Measurements from ENCODE around the gene PVALB. TPM values are rescaled to one million over a fixed set of nuclear protein-coding genes. Genes with fewer than 3 reads are reported as not detected.
A peak's percentile ranks its signal among the peaks of the same experiment; 100 is the strongest.

The PVALB gene, protein sequence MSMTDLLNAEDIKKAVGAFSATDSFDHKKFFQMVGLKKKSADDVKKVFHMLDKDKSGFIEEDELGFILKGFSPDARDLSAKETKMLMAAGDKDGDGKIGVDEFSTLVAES
- 1 to 10 TPM in 1 of 8 experiments, under 1 TPM in 3, not detected in 4; 0.76 to 1.7 (median 0.87) TPM for total RNA-seq

DNA sequence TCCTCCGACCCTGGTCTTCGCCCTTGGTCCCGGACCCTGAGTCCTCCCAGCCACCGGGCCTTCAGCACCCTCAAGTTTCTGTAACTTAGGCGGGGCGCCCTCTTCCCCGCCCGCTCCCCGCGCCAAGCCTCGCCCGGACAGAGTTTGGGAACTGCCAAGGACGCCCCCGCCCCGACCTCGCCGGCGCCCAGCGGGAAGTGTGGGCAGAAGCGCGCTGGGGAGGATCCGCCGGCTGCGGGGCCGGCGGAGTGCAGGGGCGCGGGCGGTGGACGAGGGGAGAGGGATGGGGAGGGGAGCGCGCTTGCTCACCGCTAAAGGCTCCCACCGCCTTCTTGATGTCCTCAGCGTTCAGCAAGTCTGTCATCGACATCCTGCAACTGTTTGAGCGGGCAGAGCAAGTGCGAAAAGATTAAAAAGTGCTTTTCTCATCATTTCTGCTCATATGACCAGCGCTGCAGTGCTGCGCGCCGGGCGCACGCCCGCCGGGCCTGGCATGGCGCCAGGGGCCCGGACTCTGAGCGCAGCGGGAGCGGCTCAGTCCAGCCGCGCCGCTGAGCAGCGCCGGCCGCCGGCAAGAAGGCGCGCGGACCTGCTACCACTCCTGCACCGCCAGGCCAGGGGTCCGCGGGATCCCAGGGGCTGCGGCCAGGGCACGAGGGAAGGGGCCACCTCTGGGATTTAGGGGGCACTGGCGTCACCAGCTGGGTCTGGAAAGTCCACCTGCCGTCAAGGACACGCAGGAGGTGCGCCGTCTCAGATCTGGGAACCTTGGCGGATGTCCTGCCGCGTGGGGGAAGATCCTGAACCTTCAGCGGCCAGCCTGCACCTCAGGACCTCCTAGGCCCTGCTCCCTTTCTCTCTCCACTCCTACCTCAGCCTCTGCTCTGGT is at the start of gene PVALB:
TSS of gene PVALB (minus strand) at position 400 of the 889 bp plus-strand sequence. CDS start at position 370, 30 bp downstream.
- 0% methylated on average over 2 to 21 of the region's 75 CpGs; no CpG with 5 or more reads in 7 of the 10 experiments for WGBS, 10 experiments
- Histone ChIP-seq H3K4me1 (replicated peaks in 1 of 2) (peaks cover 6 to 7% of the 10 kb centered on the region in 2 donors), H3K4me3 (peak within 1 kb of the TSS; percentile 13 to 31 (median 26)), H3K27ac (no peak within 1 kb of the TSS)
- ATAC-seq (replicated peaks in 6 of 8), result peak; percentile 86 to 95 (median 92)
- in situ Hi-C loops (cut with MboI; ENCODE audit: low pct_unique_long_range_greater_than_20kb in 2 of 9, low sequenced_read_pairs in 9 of 9, unreplicated experiment in 9 of 9), result no loop called here

DNA sequence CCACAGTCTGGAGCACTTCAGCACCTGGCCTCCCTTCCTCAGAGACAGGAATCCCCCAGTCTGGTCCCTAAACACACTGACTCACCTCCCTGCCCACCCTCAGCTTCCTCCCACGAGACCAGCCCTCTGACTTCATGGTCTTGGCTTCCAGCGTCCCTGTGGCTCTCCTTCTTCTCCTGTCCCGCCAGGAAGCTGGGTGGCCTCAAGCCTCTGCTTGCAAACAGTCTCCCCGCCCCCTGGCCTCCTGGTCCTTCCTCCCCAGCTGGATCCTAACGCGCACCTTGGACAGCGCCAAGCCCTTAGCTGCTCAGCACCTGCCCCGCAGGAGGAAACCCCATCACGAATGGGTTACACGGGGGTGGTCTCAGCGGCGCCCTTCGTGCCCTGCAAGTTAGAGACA is 48.5 kb upstream of the PVALB start:
- Histone ChIP-seq H3K27ac (no peak overlapping the region), H3K4me1 (replicated peaks in 1 of 2) (no peaks in the 10 kb centered on the region), H3K4me3 (no peak overlapping the region)
- 0 to 80% (median 41%) methylated on average over 1 to 2 of the region's 13 CpGs; no CpG with 5 or more reads in 6 of the 10 experiments for WGBS, 10 experiments
- in situ Hi-C loops (cut with MboI; ENCODE audit: low pct_unique_long_range_greater_than_20kb in 2 of 9, low sequenced_read_pairs in 9 of 9, unreplicated experiment in 9 of 9), result loop anchor here in 2 of 9 experiments (25.0 kb wide), 2 partner anchors 303 to 328 kb away; partner anchors contain the start of gene EIF3D (in 1 of the 2)
- no peak for ATAC-seq (replicated peaks in 6 of 8)

DNA sequence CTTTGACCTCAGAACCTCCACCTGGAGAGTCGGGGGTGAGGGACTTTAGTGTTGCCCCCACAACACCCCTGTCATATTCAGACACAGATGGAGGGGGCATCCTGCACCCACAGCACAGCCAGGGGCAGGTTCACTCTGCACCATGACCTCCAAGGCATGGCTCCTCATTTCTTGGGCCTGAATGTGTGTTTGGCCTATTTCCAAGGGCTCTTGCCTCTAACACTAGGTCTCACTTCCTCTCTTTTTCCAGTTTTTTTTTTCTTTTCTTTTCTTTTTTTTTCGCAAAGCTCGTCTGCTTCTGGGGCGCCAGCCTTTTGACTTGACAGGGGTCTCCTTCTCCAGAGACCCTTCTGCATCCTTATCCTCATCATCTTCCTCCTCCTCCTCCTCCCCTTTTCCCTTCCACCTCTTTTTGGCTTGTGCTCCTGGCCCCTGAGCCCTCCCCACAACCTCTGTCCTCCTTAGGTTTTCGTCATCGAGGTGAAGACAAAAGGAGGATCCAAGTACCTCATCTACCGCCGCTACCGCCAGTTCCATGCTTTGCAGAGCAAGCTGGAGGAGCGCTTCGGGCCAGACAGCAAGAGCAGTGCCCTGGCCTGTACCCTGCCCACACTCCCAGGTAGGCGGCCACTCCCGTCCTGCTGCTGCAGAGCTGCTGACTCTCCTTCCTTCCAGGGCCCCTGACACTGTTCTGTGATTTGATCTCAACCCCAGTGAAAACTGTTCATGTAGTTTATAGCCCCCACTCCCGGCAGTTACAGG is 47.8 kb upstream of the PVALB start:
- in situ Hi-C loops (cut with MboI; ENCODE audit: low pct_unique_long_range_greater_than_20kb in 2 of 9, low sequenced_read_pairs in 9 of 9, unreplicated experiment in 9 of 9), result loop anchor here in 2 of 9 experiments (25.0 kb wide), 2 partner anchors 302 to 327 kb away; partner anchors contain the start of gene EIF3D (in 1 of the 2)

DNA sequence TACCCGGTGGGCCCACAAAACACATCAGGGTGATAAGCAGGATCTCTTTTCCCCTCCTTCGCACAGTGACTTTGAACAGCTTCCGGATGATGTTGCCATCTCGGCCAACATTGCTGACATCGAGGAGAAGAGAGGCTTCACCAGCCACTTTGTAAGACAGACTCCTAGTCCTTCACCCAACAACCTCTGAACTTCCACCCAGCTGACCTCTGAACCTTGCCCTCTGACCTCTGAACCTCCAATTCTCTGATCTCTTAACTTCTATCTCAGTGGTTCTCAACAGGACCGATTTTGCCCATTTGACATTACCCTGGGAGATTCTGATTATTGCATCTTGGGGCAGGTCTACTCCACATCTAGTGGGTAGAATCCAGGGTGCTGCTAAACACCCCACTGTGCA is 47.1 kb upstream of the PVALB start:
- no peak overlapping the region for H3K27ac ChIP-seq
- no peaks in the 10 kb centered on the region for H3K4me1 ChIP-seq (replicated peaks in 1 of 2)
- H3K4me3 ChIP-seq, result no peak overlapping the region
- in situ Hi-C loops (cut with MboI; ENCODE audit: low pct_unique_long_range_greater_than_20kb in 2 of 9, low sequenced_read_pairs in 9 of 9, unreplicated experiment in 9 of 9), result loop anchor here in 2 of 9 experiments (25.0 kb wide), 2 partner anchors 302 to 327 kb away; partner anchors contain the start of gene EIF3D (in 1 of the 2)
- WGBS, 10 experiments, result 39 to 93% (median 72%) methylated on average over 1 to 6 of the region's 6 CpGs; no CpG with 5 or more reads in 1 of the 10 experiments
- ATAC-seq (replicated peaks in 6 of 8), result no peak

More for the DNA sequence above, 47.8 kb upstream of the PVALB start:
- Histone ChIP-seq H3K4me1 (replicated peaks in 1 of 2) (no peaks in the 10 kb centered on the region), H3K27ac (no peak overlapping the region), H3K4me3 (no peak overlapping the region)
- 44 to 84% (median 67%) methylated on average over 1 to 11 of the region's 14 CpGs for WGBS, 10 experiments
- ATAC-seq (replicated peaks in 6 of 8), result no peak

DNA sequence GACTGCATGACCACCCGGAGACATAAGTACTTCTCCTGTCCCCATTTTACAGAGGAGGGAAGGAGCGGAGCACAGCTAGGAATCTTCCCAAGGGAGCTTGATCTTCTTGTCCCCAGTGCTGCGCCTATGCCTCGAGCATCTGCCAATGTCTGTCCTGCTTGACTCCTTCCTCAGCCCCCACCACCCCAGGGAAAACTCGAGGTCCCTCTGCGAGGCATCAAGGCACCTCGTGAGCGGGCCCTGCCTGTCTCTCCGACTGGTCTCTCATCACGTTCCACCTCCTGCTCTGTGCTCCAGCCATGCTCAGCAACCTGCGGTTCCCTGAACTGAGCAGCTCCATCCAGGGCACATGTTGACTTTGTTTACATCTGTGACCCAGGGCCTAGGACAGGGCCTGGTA is 46.4 kb upstream of the PVALB start:
- Histone ChIP-seq H3K4me1 (replicated peaks in 1 of 2) (no peaks in the 10 kb centered on the region), H3K27ac (no peak overlapping the region), H3K4me3 (no peak overlapping the region)
- in situ Hi-C loops (cut with MboI; ENCODE audit: low pct_unique_long_range_greater_than_20kb in 2 of 9, low sequenced_read_pairs in 9 of 9, unreplicated experiment in 9 of 9), result loop anchor here in 2 of 9 experiments (25.0 kb wide), 2 partner anchors 301 to 326 kb away; partner anchors contain the start of gene EIF3D (in 1 of the 2)
- ATAC-seq (replicated peaks in 6 of 8), result no peak
- WGBS, 10 experiments, result 53 to 100% (median 81%) methylated on average over 1 to 4 of the region's 11 CpGs; no CpG with 5 or more reads in 6 of the 10 experiments

DNA sequence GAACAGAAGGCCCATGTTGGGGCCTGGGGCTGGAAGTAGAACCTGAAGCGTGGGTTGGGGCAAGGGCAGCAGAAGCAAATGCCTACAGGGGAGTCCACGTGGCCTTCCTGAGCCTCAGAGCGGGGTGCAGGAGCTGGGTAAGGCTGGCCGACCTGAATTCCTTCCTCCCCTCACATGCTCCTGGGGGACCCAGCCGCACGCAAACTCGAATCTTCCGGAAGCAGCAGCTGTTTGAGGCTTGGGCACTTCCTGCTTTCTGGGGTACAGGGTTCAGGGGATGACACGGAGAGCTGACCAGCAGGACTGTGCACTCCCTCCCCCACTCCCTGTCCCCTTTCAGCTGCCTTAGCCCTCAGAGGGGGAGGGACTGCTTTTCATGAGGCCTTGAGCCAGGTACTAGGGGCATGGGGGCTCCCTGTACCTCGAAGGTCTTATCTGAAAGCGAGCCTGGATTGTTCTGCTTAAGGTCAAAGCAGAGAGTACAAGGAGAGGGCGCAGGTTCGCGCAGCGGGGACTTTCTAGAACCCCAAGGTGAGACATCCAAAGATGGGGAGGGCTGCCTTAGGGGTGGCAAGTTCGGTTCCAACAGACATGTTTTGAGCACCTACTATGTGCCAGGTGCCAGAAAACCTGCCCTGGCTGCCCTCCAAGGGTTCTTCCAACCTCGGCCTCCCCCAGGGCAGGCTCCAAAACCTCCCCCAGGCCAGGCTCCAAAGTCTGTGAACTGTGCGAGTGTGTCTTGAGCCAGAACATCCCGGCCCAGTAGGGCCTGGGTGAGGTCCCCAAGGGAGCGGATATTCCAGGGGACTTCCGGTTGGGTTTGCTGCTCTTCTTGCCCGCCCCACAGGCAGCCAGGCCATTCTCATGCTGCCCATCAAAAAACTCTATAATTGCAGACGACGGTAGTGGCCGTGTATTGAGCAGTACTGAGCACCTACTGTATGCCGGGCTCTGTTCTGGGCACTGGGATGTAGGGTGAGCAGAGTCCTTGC is 45.7 kb upstream of the PVALB start:
- 26 to 91% (median 78%) methylated on average over 1 to 9 of the region's 26 CpGs; no CpG with 5 or more reads in 3 of the 10 experiments for WGBS, 10 experiments
- in situ Hi-C loops (cut with MboI; ENCODE audit: low pct_unique_long_range_greater_than_20kb in 2 of 9, low sequenced_read_pairs in 9 of 9, unreplicated experiment in 9 of 9), result loop anchor here in 2 of 9 experiments (25.0 kb wide), 2 partner anchors 300 to 325 kb away; partner anchors contain the start of gene EIF3D (in 1 of the 2)
- Histone ChIP-seq H3K27ac (no peak overlapping the region), H3K4me3 (no peak overlapping the region), H3K4me1 (replicated peaks in 1 of 2) (no peaks in the 10 kb centered on the region)
- ATAC-seq (replicated peaks in 6 of 8), result no peak

DNA sequence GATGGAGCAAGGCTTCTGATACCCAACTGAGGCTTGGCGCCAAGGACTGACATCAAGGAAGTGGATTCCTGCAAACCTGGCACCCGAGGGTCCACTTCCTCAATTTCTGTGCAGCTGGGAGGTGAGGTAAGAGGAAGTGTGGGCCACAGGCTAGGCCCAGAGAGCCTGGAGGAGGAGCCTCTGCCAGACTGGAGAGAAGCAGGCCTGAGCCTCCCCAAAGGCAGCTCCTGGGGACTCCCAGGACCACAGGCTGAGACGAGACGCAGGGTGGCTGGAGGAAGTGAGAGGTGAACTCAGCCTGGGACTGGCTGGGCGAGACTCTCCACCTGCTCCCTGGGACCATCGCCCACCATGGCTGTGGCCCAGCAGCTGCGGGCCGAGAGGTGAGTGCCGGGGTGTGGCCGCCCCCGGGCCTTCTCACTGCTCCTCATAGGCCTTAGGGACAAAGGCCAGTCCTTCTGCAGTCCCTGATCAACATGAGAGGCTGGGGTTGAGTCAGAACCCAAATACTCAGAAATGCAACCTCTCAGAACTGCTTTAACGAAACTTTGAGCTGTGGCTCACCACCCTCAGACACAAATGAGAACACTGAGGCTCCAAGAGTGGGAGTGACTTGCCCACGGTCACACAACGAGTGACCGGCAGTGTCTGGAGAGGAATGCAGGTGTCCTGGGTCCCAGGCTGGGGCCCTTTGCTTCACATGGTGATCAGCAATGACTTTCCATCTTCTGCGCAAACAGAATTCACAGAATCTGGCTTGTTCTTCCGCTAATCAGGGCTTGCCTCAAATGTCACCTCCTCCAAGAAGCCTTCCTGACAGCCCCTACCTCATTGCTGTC is 44.2 kb upstream of the PVALB start, which contains the start of gene NCF4:
TSS of gene NCF4 (plus strand) at position 186 of the 839 bp plus-strand sequence. CDS start at position 352, 166 bp downstream.
- WGBS, 10 experiments, result 20 to 100% (median 83%) methylated on average over 1 to 6 of the region's 17 CpGs; no CpG with 5 or more reads in 1 of the 10 experiments
- peaks cover 0 to 2% of the 10 kb centered on the region in 2 donors for H3K4me1 ChIP-seq (replicated peaks in 1 of 2)
- no peak within 1 kb of the TSS for H3K27ac ChIP-seq
- in situ Hi-C loops (cut with MboI; ENCODE audit: low pct_unique_long_range_greater_than_20kb in 2 of 9, low sequenced_read_pairs in 9 of 9, unreplicated experiment in 9 of 9), result loop anchor here in 2 of 9 experiments (25.0 kb wide), 2 partner anchors 299 to 324 kb away; partner anchors contain the start of gene EIF3D (in 1 of the 2)
- H3K4me3 ChIP-seq, result no peak within 1 kb of the TSS
- no peak for ATAC-seq (replicated peaks in 6 of 8)

DNA sequence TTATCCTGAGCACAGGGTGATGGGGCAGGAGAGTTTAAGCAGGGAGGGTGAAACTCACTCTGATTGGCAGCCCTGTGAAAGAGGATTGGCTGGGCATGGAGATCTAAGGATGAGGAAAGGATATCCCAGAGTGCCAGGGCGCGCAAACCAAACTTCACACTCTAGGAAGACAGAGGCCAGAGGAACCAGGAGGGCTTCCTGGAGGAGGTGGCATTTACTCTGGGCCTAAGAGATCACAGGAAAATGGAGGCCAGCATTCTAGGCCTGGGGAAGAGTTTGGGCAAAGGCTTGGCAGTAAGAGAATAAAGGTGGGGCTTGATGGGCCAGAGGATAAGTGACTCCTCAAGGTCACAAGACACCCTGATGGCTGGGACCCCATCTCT is 43.6 kb upstream of the PVALB start:
- ATAC-seq (replicated peaks in 6 of 8), result no peak
- Histone ChIP-seq H3K4me3 (no peak overlapping the region), H3K27ac (no peak overlapping the region), H3K4me1 (replicated peaks in 1 of 2) (peaks cover 0 to 3% of the 10 kb centered on the region in 2 donors)
- in situ Hi-C loops (cut with MboI; ENCODE audit: low pct_unique_long_range_greater_than_20kb in 2 of 9, low sequenced_read_pairs in 9 of 9, unreplicated experiment in 9 of 9), result loop anchor here in 2 of 9 experiments (25.0 kb wide), 2 partner anchors 298 to 323 kb away; partner anchors contain the start of gene EIF3D (in 1 of the 2)
- WGBS, 10 experiments, result 80 to 100% (median 100%) methylated on average over 1 to 2 of the region's 2 CpGs; no CpG with 5 or more reads in 7 of the 10 experiments

DNA sequence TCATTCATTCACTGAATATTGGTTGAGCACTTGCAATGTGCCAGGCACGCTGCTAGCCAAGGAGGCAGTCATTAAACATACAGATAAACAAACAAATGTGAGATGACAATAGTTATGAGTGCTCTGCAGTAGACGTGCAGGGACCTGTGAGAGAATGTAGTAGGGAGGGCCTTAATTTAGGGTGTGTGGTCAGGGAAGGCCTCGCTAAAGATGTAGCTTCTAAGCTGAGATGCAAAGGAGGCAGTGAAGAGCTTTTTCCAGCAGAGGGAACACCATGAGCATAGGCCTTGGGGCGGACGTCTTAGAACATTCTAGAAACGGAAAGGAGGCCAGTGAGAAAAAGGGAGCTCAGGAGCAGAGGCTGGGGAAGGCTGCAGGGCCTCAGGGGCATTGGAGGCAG is 43.2 kb upstream of the PVALB start:
- H3K4me1 ChIP-seq (replicated peaks in 1 of 2), result peaks cover 0 to 3% of the 10 kb centered on the region in 2 donors
- in situ Hi-C loops (cut with MboI; ENCODE audit: low pct_unique_long_range_greater_than_20kb in 2 of 9, low sequenced_read_pairs in 9 of 9, unreplicated experiment in 9 of 9), result loop anchor here in 2 of 9 experiments (25.0 kb wide), 2 partner anchors 298 to 323 kb away; partner anchors contain the start of gene EIF3D (in 1 of the 2)
- peak in 2 of 8 experiments; percentile 16 to 23 for ATAC-seq (replicated peaks in 6 of 8)
- H3K4me3 ChIP-seq, result no peak overlapping the region
- 0 to 70% (median 52%) methylated on average over 1 to 6 of the region's 6 CpGs; no CpG with 5 or more reads in 1 of the 10 experiments for WGBS, 10 experiments
- no peak overlapping the region for H3K27ac ChIP-seq

DNA sequence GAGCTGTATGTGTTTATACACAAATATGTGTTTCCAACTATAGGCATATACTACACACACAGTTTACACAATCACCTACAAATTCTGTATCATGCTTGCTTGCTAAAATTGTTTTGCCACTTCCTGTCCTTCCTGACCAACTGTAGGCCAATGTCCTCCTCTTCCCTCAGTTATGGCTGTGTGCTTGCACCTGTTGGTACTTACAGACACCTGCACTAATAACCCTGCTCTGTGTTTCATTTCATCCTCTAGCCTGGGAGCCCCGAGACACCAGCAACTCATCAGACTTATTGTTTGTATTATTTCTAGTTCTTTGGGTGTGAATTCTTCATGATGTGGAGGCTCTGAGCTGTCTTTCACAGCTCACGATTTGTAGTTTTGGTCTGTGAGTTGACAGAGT is 42.1 kb upstream of the PVALB start:
- no peak for ATAC-seq (replicated peaks in 6 of 8)
- H3K27ac ChIP-seq, result no peak overlapping the region
- peaks cover 0 to 3% of the 10 kb centered on the region in 2 donors for H3K4me1 ChIP-seq (replicated peaks in 1 of 2)
- H3K4me3 ChIP-seq, result no peak overlapping the region
- in situ Hi-C loops (cut with MboI; ENCODE audit: low pct_unique_long_range_greater_than_20kb in 2 of 9, low sequenced_read_pairs in 9 of 9, unreplicated experiment in 9 of 9), result loop anchor here in 2 of 9 experiments (10.0 to 25.0 kb wide), 3 partner anchors 74 to 322 kb away; partner anchors contain the start of gene EIF3D (in 1 of the 2)
- WGBS, 10 experiments, result 0 to 80% (median 62%) methylated on average over 1 to 2 of the region's 2 CpGs; no CpG with 5 or more reads in 2 of the 10 experiments
